Choroid plexus epithelial cell (primary cell): ENCODE results near the gene SSBP4.

Experiments used
- DNase-seq: peaks from one replicate; pipeline ENCODE4 v3.0.0-alpha.2; 2010; ENCODE audit warnings: low read depth
- H3K4me3 ChIP-seq: 2 replicates; pipeline ENCODE4 v1.5.1; 2011; ENCODE audit warnings: low read depth, mild to moderate bottlenecking, control low read depth, low read length, moderate library complexity
- TF ChIP-seq, protein P1 (sequence below): conservative IDR thresholded peaks from 2 replicates; pipeline ENCODE4 v1.5.1; 2011; ENCODE audit warnings: low read depth, mild to moderate bottlenecking, control low read depth, inconsistent platforms, low read length, moderate library complexity

Gene SSBP4

GRCh38 chr19:18428173-18428786, 9.1 kb downstream of the SSBP4 start:
- no peak overlapping the region for H3K4me3 ChIP-seq
- TF ChIP-seq, protein P1, sequence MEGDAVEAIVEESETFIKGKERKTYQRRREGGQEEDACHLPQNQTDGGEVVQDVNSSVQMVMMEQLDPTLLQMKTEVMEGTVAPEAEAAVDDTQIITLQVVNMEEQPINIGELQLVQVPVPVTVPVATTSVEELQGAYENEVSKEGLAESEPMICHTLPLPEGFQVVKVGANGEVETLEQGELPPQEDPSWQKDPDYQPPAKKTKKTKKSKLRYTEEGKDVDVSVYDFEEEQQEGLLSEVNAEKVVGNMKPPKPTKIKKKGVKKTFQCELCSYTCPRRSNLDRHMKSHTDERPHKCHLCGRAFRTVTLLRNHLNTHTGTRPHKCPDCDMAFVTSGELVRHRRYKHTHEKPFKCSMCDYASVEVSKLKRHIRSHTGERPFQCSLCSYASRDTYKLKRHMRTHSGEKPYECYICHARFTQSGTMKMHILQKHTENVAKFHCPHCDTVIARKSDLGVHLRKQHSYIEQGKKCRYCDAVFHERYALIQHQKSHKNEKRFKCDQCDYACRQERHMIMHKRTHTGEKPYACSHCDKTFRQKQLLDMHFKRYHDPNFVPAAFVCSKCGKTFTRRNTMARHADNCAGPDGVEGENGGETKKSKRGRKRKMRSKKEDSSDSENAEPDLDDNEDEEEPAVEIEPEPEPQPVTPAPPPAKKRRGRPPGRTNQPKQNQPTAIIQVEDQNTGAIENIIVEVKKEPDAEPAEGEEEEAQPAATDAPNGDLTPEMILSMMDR = no peak
- DNase-seq = no peak

DNA sequence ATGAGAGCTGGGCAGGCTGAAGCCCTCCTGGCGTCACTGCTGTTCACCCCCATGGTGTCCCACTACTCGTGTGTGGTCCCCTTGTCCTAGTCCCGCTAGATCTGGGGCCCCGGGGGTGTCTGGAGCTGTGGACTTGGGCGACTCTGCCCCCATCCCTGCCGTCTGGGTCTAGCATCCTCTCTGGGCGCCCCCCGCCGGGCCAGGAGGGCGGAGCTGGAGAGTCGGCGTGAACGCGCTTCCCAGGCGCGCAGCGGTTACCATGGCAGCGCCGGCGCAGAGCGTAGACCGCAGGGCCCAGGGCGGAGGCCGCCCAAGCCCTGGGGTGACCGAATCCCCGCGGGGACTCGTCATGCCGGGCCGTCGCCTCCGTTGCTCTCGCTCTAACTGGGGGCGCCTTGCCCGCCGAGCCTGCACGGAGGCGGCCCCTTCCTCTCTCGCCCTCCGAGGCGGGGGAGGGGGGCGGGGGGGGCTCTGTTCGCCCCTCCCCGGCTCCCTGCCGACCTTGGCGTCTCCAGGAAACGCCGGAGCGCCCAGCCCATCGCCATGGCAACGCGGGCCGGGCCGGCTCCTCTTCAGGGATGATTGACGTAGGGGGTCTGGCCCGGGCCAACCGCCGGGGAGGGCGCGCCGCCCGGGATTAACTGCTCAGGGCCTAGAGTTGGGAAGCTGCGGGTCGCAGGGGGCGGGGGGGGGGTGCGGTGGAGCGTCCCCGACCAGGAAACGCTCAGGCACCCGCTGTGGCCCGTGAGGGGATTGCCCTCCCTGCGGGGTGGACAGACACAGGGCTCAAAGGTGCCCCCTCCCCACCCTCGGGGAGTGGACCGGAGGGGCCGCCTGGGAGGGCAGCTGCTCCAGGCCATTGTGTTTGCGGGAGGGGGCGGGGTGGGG, 9.8 kb downstream of the SSBP4 start:
- peak overlapping the region; percentile 56 for H3K4me3 ChIP-seq
- TF ChIP-seq, protein P1 = no peak
- DNase-seq = peak; percentile 96

DNA sequence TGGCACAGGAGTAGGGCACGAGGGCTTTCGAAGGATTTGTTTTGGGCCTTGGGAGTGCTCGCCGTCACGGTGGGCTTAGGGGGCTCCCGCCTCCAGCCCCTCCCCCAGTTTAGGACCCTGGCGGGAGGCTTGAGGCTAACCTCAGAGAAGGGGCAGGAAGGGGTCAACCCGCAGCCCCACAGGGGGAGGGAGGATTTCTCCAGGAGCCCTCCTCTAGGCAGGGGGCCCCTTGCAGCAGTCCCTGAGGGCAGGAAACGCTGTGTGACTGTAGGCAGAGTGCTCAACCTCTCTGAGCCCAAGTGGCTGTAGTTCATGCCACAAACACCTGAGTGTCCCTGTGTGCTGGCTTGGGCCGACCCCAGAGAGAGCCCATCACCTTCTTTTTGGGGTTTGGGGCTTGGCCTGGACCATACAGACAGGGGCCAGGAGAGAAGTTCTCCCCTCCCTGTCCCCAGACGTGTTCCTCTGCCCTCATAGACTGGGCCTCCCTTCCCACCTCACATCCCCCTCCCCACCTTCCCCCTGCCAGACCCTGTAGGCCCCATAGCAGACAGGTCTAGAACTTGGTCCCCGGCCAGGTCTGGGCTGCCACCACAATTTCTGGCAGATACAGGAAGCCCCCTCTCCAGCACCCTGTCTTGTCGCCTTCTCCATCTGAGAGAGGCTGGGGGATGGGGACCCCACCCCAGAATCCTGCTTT, 10.7 kb downstream of the SSBP4 start:
- peak; percentile 52 for DNase-seq
- TF ChIP-seq, protein P1 = no peak
- peak overlapping the region; percentile 56 for H3K4me3 ChIP-seq

GRCh38 chr19:18430417-18431144, 11.4 kb downstream of the SSBP4 start:
- DNase-seq = no peak
- TF ChIP-seq, protein P1 = no peak
- H3K4me3 ChIP-seq = no peak overlapping the region

GRCh38 chr19:18431351-18432197, 12.4 kb downstream of the SSBP4 start:
- TF ChIP-seq, protein P1 = no peak
- H3K4me3 ChIP-seq = no peak overlapping the region
- no peak for DNase-seq
